Activated CD8-positive, alpha-beta memory T cell treated with anti-CD3 and anti-CD28 coated beads for 1 hour (primary cell): ENCODE measurements around the gene HGFAC.
"Not testable (repeated sequence)": the region's sequence is repeated elsewhere in the genome, so short reads cannot be mapped to it uniquely, and the experiment has no call there.

Experiments used
- DNase-seq, 2 donors: peaks; one replicate each; pipeline ENCODE4 v3.0.0-alpha.2; 2020; ENCODE audit warnings: low read depth in 1 of 2; ENCODE audit errors: extremely low read depth in 1 of 2

HGFAC gene

GRCh38 chr4:3459156-3459555 lies 17.4 kb downstream of the HGFAC start:
- DNase-seq: not testable (repeated sequence)

- no peak for DNase-seq
Measured at GRCh38 chr4:3460926-3461325, 19.2 kb downstream of the HGFAC start.

GRCh38 chr4:3461515-3462291 lies 19.9 kb downstream of the HGFAC start:
- DNase-seq: no peak

GRCh38 chr4:3462321-3462789 lies 20.6 kb downstream of the HGFAC start:
- no peak for DNase-seq

- no peak for DNase-seq
Measured at GRCh38 chr4:3462790-3463415, 21.1 kb downstream of the HGFAC start, which contains the start of gene DOK7. Gene DOK7, plus strand, starts transcription at chr4:3463306. Its CDS starts 70 bp downstream, at chr4:3463376.

- no peak for DNase-seq
Measured at GRCh38 chr4:3463556-3464348, 22.0 kb downstream of the HGFAC start.

GRCh38 chr4:3464349-3464905 lies 22.7 kb downstream of the HGFAC start:
- DNase-seq: no peak

- no peak for DNase-seq
Measured at GRCh38 chr4:3464911-3465697, 23.3 kb downstream of the HGFAC start.

GRCh38 chr4:3465698-3466671 lies 24.2 kb downstream of the HGFAC start:
- no peak for DNase-seq

GRCh38 chr4:3466691-3467600 lies 25.2 kb downstream of the HGFAC start:
- no peak for DNase-seq

- DNase-seq: no peak
Measured at GRCh38 chr4:3467601-3468031, 25.8 kb downstream of the HGFAC start.

- no peak for DNase-seq
Measured at GRCh38 chr4:3468154-3468553, 26.4 kb downstream of the HGFAC start.

- no peak for DNase-seq
Measured at GRCh38 chr4:3468804-3469203, 27.0 kb downstream of the HGFAC start.

- DNase-seq: no peak
Measured at GRCh38 chr4:3469386-3470243, 27.8 kb downstream of the HGFAC start.

- DNase-seq: no peak
Measured at GRCh38 chr4:3470244-3471097, 28.7 kb downstream of the HGFAC start.

GRCh38 chr4:3471098-3471760 lies 29.5 kb downstream of the HGFAC start:
- no peak for DNase-seq
